ENCODE data around the gene STEAP4.

STEAP4 gene

GRCh38 chr7:88328787-88329186 lies 22.1 kb upstream of the STEAP4 start:
- FAIRE-seq, result no peak
- no peak for DNase-seq (ENCODE audit: insufficient read length, low spot score)

DNA sequence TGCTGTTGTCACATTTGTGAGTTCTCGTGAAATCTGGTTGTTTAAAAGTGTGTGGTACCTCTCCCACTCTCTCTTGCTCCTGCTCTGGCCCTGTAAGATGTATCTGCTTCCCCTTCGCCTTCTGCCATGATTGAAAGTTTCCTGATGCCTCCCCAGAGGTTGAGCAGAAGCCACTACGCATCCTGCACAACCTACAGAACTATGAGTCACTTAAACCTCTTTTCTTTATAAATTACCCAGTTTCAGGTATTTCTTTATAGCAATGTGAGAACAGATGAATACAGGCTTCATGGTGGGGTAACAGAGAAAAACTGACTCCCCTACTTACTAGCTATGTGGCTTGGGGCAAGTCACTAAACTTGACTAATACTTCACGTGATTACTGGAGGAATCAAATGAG lies 18.0 kb upstream of the STEAP4 start:
- no peak for TF ChIP-seq POLR2A (IDR thresholded peaks at IDR 0.05; ENCODE audit: low read depth, low read length)
- DNase-seq (ENCODE audit: insufficient read length, low spot score) (no peak), FAIRE-seq (no peak)

More at GRCh38 chr7:88328787-88329186, 22.1 kb upstream of the STEAP4 start:
- no peak for TF ChIP-seq POLR2A (IDR thresholded peaks at IDR 0.05; ENCODE audit: low read depth, low read length)

DNA sequence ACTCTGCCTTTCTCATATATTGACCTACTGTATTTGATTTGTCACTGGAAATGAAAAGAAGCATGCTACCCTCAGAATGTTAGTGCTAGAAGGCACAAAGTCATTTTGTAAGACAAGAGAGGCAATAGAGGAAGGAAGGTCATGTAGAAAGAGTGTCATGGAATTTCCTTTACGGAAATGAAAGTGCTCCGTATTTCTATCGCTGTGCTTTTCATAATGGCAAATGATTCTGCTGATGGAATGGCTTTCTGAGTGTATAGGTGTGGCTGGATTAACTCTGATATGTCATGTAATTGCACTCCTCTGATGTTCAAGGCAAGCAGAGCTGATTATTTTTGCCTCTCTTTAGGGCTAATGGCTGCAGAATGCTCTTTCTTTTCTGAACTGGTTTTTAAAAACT lies 15.5 kb upstream of the STEAP4 start:
- no peak for DNase-seq (ENCODE audit: insufficient read length, low spot score)
- TF ChIP-seq POLR2A (IDR thresholded peaks at IDR 0.05; ENCODE audit: low read depth, low read length), result no peak
- no peak for FAIRE-seq

GRCh38 chr7:88321694-88322093 lies 15.0 kb upstream of the STEAP4 start:
- no peak for TF ChIP-seq POLR2A (IDR thresholded peaks at IDR 0.05; ENCODE audit: low read depth, low read length)
- DNase-seq (ENCODE audit: insufficient read length, low spot score) (no peak), FAIRE-seq (no peak)

- no peak for DNase-seq (ENCODE audit: insufficient read length, low spot score)
- FAIRE-seq, result no peak
- no peak for TF ChIP-seq POLR2A (IDR thresholded peaks at IDR 0.05; ENCODE audit: low read depth, low read length)
Observed at GRCh38 chr7:88318196-88318595, 11.5 kb upstream of the STEAP4 start.

DNA sequence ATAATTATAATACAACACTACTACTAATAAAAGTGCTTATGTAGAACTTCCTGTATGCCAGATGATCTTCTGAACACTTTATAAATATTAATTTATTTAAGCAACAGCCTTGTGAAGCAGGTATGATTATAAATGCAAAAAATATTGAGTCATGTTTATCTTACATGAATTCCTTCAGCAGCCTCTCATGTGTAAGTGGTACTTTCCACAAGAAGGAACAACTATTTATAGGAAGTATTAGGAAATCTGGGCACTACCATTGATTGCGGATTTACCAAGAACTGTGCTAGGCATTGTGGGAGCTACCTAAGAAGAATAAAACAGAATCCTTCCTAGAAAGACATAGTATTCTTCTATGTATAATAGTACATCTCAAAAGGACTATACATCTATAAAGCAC lies 10.7 kb upstream of the STEAP4 start:
- TF ChIP-seq POLR2A (IDR thresholded peaks at IDR 0.05; ENCODE audit: low read depth, low read length), result no peak
- DNase-seq (ENCODE audit: insufficient read length, low spot score), result no peak
- no peak for FAIRE-seq

- no peak for TF ChIP-seq POLR2A (IDR thresholded peaks at IDR 0.05; ENCODE audit: low read depth, low read length)
- DNase-seq (ENCODE audit: insufficient read length, low spot score), result no peak
- FAIRE-seq, result no peak
Observed at GRCh38 chr7:88316456-88316855, 9.8 kb upstream of the STEAP4 start.

- DNase-seq (ENCODE audit: insufficient read length, low spot score) (no peak), FAIRE-seq (no peak)
- no peak for TF ChIP-seq POLR2A (IDR thresholded peaks at IDR 0.05; ENCODE audit: low read depth, low read length)
Observed at GRCh38 chr7:88315522-88315921, 8.8 kb upstream of the STEAP4 start.

GRCh38 chr7:88314061-88314491 lies 7.4 kb upstream of the STEAP4 start:
- FAIRE-seq, result no peak
- no peak for DNase-seq (ENCODE audit: insufficient read length, low spot score)
- no peak for TF ChIP-seq POLR2A (IDR thresholded peaks at IDR 0.05; ENCODE audit: low read depth, low read length)

DNA sequence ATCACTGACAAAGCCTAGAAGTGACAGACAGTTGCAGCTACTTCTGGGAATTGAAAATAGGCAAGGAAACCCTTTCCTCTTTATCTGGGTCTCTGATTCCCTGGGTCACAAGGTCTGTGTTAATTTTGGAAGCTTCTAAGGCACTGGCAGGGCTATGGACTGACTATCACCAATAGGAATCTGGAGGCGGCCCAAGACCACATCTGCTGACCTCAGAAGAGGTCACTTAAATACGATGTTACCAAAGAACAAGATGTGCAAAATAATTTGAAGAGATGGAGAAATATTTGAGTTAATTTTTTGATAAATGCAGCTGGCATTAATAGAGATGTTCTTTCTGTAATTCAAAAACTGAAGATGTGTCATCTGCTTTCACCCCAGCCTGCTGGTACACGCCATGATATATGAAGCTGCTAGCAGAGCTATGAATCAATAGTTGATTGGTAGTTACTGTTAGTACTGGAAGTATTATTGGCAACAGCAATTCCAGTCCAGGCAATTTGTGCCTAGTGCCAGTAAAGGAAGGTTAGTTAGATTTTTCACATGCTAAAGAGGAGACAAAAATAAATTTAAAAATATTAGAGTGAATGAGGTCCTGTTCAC lies 5.5 kb upstream of the STEAP4 start:
- DNase-seq (ENCODE audit: insufficient read length, low spot score) (no peak), FAIRE-seq (no peak)
- TF ChIP-seq POLR2A (IDR thresholded peaks at IDR 0.05; ENCODE audit: low read depth, low read length), result no peak

DNA sequence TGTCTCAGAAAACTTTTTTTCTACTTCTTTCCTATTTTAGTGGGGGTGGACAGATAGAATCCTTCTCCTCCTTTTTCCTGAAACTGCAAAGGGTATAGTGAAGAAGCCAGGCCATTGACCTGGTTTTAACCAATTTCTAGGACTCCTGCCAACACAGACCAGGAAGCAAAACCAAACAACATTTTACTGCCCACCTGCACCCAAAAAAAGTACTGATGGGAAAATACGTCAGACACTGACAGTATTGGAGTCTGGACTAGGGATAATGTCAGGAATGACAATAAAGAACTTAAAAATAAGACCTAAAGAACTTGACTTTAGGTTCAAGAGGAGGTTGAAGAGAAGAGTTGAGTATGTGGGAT lies 5.0 kb upstream of the STEAP4 start:
- no peak for FAIRE-seq
- TF ChIP-seq POLR2A (IDR thresholded peaks at IDR 0.05; ENCODE audit: low read depth, low read length), result no peak
- no peak for DNase-seq (ENCODE audit: insufficient read length, low spot score)

DNA sequence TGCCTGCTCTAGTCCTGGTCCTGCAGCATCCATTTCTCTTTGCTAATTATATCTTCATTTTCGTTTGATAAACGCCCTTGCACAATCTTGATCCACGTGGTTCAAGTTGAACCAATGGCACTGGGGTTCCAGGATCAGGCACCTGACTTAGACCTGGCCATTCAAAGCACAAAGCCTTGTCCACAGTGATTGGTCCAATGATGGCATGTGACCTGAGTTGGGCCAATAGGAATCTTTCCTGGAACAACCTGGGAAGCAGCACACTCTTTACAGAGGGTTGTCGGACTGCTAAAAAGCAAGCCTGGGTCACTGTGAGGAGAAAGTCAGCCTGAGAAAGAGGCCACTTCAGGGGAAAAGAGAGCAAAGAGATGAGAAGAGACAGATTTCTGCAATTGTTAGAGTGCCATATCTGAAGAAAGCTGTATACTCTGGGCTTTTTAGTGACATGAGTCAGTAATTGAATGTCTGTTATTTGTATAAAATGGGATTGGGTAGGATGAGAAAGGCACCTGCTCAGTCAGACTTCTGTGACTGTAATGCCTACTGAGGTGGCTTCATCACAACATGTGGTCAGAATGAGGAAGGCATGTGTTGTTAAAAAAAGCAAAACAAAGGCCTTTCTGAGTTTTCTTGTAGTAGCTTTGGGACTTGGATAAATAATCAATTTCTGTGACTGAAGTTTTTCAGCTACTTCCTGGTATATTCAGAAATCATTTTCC lies 4.4 kb upstream of the STEAP4 start:
- DNase-seq (ENCODE audit: insufficient read length, low spot score) (no peak), FAIRE-seq (no peak)
- TF ChIP-seq POLR2A (IDR thresholded peaks at IDR 0.05; ENCODE audit: low read depth, low read length), result no peak

DNA sequence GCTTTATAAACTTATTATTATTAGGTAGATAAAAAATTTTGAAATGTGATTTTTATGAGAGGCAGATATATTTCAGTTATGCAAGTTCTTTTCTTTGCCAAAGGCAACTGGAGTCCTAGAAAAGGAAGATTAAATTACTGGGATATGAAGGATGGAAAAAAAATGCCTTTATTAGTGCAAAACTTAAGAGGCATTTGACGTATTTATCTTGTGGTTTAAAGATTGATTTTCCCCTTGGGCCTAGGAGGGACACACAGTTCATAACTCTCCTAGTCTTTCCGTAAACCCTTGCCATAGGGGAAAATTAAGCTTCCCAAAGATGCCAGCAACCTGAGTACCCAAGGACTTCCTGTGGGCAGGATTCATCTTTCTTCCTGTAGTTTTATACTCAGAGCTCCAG lies 3.1 kb upstream of the STEAP4 start:
- no peak for FAIRE-seq
- no peak for DNase-seq (ENCODE audit: insufficient read length, low spot score)
- TF ChIP-seq POLR2A (IDR thresholded peaks at IDR 0.05; ENCODE audit: low read depth, low read length), result no peak

GRCh38 chr7:88307823-88308222 lies 1.1 kb upstream of the STEAP4 start:
- FAIRE-seq (no peak), DNase-seq (ENCODE audit: insufficient read length, low spot score) (no peak)
- TF ChIP-seq POLR2A (IDR thresholded peaks at IDR 0.05; ENCODE audit: low read depth, low read length), result no peak

- FAIRE-seq, result no peak
- TF ChIP-seq POLR2A (IDR thresholded peaks at IDR 0.05; ENCODE audit: low read depth, low read length), result no peak
- no peak for DNase-seq (ENCODE audit: insufficient read length, low spot score)
Observed at GRCh38 chr7:88307412-88307811, 718 bp upstream of the STEAP4 start.
